Gastrocnemius medialis (tissue), 4 donors: Measurements from ENCODE around the gene MBD3L5.
"Not testable (repeated sequence)": the region's sequence is repeated elsewhere in the genome, so short reads cannot be mapped to it uniquely, and the experiment has no call there.

Source experiments
- CTCF ChIP-seq, 5 experiments: fragments of 450-650 bp in 3 of 5; fragments of 200-600 bp in 2 of 5; sonication (generic) in 2 of 5; IDR thresholded peaks in 4 of 5; conservative IDR thresholded peaks in 1 of 5; 1 replicate in 4 of 5; 2 replicates in 1 of 5; pipeline ENCODE4 v1.5.1; 2016 to 2019; ENCODE audit warnings: antibody characterized with exemption in 5 of 5, mild to moderate bottlenecking in 3 of 5, moderate library complexity in 3 of 5
- POLR2A ChIP-seq, 2 donors: fragments of 450-650 bp; IDR thresholded peaks; one replicate each; pipeline ENCODE4 v1.6.1; 2017; ENCODE audit warnings: antibody characterized with exemption in 2 of 2, mild to moderate bottlenecking in 2 of 2, moderate library complexity in 2 of 2

- TF ChIP-seq POLR2A (IDR thresholded peaks at IDR 0.05); CTCF (IDR thresholded peaks at IDR 0.05 in 4 of 5, conservative IDR thresholded peaks at IDR 0.05 in 1 of 5): not testable (repeated sequence)
These were observed 11.2 kb downstream of the MBD3L5 start for GRCh38 chr19:7041563-7041962.
